Lung (tissue), 12 donors: ENCODE data around the gene YAE1. TPM values are rescaled to one million over a fixed set of nuclear protein-coding genes. Genes with fewer than 3 reads are reported as not detected.
A peak's percentile ranks its signal among the peaks of the same experiment; 100 is the strongest.

Experiments used
- ATAC-seq: fragments of 200-7000 bp; cut with Tn5 transposase; one replicate; pipeline ENCODE4 v1.9.1; 2020; ENCODE audit warnings: moderate number of reproducible peaks; ENCODE audit not compliant: insufficient read depth, low FRiP score
- DNase-seq, 3 donors: peaks; one replicate each; pipeline ENCODE4 v3.0.0-alpha.2; 2013 to 2017
- H3K27ac ChIP-seq, 2 donors: one replicate each; pipeline ENCODE4 v1.5.1; 2013; ENCODE audit warnings: mild to moderate bottlenecking in 2 of 2, moderate library complexity in 2 of 2, control low read depth in 1 of 2, inconsistent platforms in 1 of 2, low read depth in 1 of 2, low read length in 1 of 2
- H3K27me3 ChIP-seq, 3 donors: one replicate each; pipeline ENCODE4 v1.5.1; 2013; ENCODE audit warnings: low read length in 2 of 3; ENCODE audit not compliant: control insufficient read depth in 3 of 3, insufficient read depth in 3 of 3
- H3K36me3 ChIP-seq, 4 donors: one replicate each; pipeline ENCODE4 v1.5.1; 2013; ENCODE audit warnings: low read length in 4 of 4, mild to moderate bottlenecking in 1 of 4, moderate library complexity in 1 of 4; ENCODE audit not compliant: control insufficient read depth in 4 of 4, insufficient read depth in 4 of 4
- H3K4me1 ChIP-seq, 5 donors: one replicate each; pipeline ENCODE4 v1.5.1; 2013; ENCODE audit warnings: low read length in 5 of 5, mild to moderate bottlenecking in 2 of 5, moderate library complexity in 1 of 5; ENCODE audit not compliant: control insufficient read depth in 5 of 5, insufficient read depth in 5 of 5
- H3K4me3 ChIP-seq: one replicate; pipeline ENCODE4 v1.5.1; 2013; ENCODE audit warnings: mild to moderate bottlenecking, control low read depth, moderate library complexity
- H3K9ac ChIP-seq, 2 donors: one replicate each; pipeline ENCODE4 v1.5.1; 2013; ENCODE audit warnings: low read length in 2 of 2, control low read depth in 1 of 2; ENCODE audit not compliant: insufficient read depth in 1 of 2
- H3K9me3 ChIP-seq, 4 donors: one replicate each; pipeline ENCODE4 v1.5.1; 2013; ENCODE audit warnings: low read length in 3 of 4, mild to moderate bottlenecking in 1 of 4, moderate library complexity in 1 of 4; ENCODE audit not compliant: control insufficient read depth in 4 of 4, insufficient read depth in 3 of 4
- CTCF ChIP-seq: IDR thresholded peaks from 2 replicates; pipeline ENCODE4 v1.5.1; 2012; ENCODE audit warnings: mild to moderate bottlenecking; ENCODE audit errors: control extremely low read depth, extremely low read depth
- WGBS, 2 donors: extraction: QIAGEN DNeasy Blood & Tissue Kit; methylation state at CpG; one replicate each; pipeline ENCODE4 v1.1.7; 2013; 5-methylcytosine and 5-hydroxymethylcytosine counted together
- polyA plus RNA-seq, 2 donors: library from polyadenylated mRNA; stranded (reverse); fragments of 200-250 nt; gene quantifications; one replicate each; pipeline ENCODE4 v1.2.1, GENCODE V29; 2013
- total RNA-seq, 2 donors: library from RNA; depleted of rRNA in 1 of 2; stranded (reverse); fragments of >200 nt in 1 of 2; gene quantifications; one replicate each; pipeline ENCODE4 v1.2.1, GENCODE V29; 2014 to 2021
- donor health status: control.
- donor health status: control.
- donor health status: Bipolar disorder and iron deficiency.
- donor health status: healthy.
- donor health status: DM: yes; HTN: yes; CAD: no.

The YAE1 gene
- total and polyA plus RNA-seq, 4 donors, result 15.4 to 35.0 (median 23.6) TPM

DNA sequence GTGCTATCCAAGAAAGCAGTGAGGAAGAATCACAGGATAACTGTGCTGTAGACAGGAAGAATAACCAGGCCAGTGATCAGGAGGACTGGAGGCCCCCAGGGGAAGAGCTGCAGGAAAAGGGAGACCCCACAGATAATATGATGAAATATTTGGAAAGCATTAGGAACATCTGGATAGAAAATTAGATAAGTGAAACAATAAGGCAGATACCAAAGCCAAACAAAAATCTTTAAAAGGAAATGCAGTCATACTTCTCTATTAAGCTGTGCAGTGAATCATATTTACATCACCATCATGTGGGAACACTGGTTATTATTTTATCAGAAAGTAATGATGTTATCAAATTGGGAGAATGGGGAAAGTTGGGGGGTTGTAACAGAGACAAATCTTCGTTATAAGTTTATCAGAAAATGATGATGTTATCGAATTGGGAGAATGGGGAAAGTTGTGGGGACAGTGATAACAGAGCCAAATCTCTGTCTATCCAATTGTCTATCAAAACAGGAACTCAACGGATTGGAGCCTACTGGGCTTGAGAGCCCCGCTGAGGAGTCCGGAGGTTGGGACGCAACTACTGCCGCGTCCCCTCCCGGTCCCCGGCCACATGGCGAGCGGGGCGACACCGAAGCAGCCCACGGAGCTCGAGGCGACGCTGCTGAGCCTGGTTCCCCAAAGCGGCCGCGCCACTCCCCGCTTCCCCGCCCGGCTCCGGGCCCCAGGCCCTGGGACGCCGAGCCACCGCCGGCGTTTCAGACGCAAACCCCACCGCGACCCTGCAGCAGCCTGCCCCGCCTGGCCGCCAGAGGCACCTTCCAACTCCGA is 43.1 kb downstream of the YAE1 start:
- peak overlapping the region; percentile 6 to 51 for H3K9ac ChIP-seq
- WGBS, 2 donors, result 6 to 10% methylated on average over 26 to 36 of the region's 36 CpGs
- H3K27ac ChIP-seq, result peak overlapping the region; percentile 74 to 85
- H3K4me3 ChIP-seq, result no peak overlapping the region
- peak; percentile 68 for ATAC-seq
- TF ChIP-seq CTCF, result no peak
- no peaks in the 10 kb centered on the region for H3K36me3 ChIP-seq
- no peaks in the 10 kb centered on the region for H3K27me3 ChIP-seq
- peak; percentile 53 to 62 (median 59) for DNase-seq
- peaks cover 0 to 26% (median 3%) of the 10 kb centered on the region in 5 donors for H3K4me1 ChIP-seq
- no peaks in the 10 kb centered on the region for H3K9me3 ChIP-seq

GRCh38 chr7:39609935-39610263 is 43.7 kb downstream of the YAE1 start:
- H3K27ac ChIP-seq, result peak overlapping the region; percentile 74 to 85
- H3K9me3 ChIP-seq, result no peaks in the 10 kb centered on the region
- DNase-seq (no peak), ATAC-seq (no peak)
- WGBS, 2 donors, result 67 to 71% methylated on average over 5 of the region's 5 CpGs
- peak overlapping the region in 1 of 2 donors; percentile 16 for H3K9ac ChIP-seq
- H3K4me1 ChIP-seq, result peaks cover 0 to 26% (median 3%) of the 10 kb centered on the region in 5 donors
- no peaks in the 10 kb centered on the region for H3K27me3 ChIP-seq
- TF ChIP-seq CTCF, result no peak
- no peak overlapping the region for H3K4me3 ChIP-seq
- no peaks in the 10 kb centered on the region for H3K36me3 ChIP-seq

DNA sequence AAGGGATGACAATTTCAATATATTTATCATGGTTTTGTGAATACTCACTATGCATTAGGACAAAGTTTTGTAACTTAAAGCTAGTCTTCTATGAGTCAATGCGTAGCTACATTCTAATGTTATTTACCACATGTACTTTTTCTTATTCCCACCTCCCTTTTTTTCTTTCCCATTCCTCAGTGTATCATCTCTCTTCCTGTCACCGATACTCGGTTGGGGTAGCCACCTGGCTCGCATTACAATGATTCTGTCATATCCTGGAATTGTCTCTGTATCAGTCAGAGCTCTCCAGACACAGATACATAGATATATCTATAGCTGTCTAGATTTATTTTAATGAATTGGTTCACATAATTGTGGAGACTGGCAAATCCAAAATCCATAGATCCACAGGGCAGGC is 47.4 kb downstream of the YAE1 start:
- 67 to 85% methylated on average over 4 of the region's 4 CpGs for WGBS, 2 donors
- Histone ChIP-seq H3K4me1 (peaks cover 0 to 19% (median 3%) of the 10 kb centered on the region in 5 donors), H3K9me3 (no peaks in the 10 kb centered on the region), H3K9ac (no peak overlapping the region), H3K27ac (no peak overlapping the region), H3K36me3 (no peaks in the 10 kb centered on the region), H3K4me3 (no peak overlapping the region), H3K27me3 (peaks cover 0 to 2% (median 0%) of the 10 kb centered on the region in 3 donors)
- no peak for DNase-seq
- no peak for ATAC-seq
- TF ChIP-seq CTCF, result no peak
